Small intestine (tissue), 7 donors: Measurements from ENCODE around the gene CD244. TPM values are rescaled to one million over a fixed set of nuclear protein-coding genes. Genes with fewer than 3 reads are reported as not detected.

Experiments used
- DNase-seq, 2 donors: peaks; one replicate each; pipeline versions ENCODE4 v3.0.0 to v3.0.0-alpha.2; 2013
- FAIRE-seq: peaks from 2 replicates; lab custom pipeline; 2012; peaks lifted over from hg19 to GRCh38; lab: Jason Lieb, UNC
- H3K27ac ChIP-seq, 3 donors: one replicate each; pipeline ENCODE4 v1.5.1; 2013; ENCODE audit warnings: low read length in 2 of 3, mild to moderate bottlenecking in 2 of 3, control low read depth in 1 of 3, inconsistent platforms in 1 of 3, low read depth in 1 of 3, moderate library complexity in 1 of 3
- H3K27me3 ChIP-seq, 3 donors: one replicate each; pipeline ENCODE4 v1.6.1; 2013; ENCODE audit warnings: low read length in 3 of 3, inconsistent platforms in 1 of 3; ENCODE audit not compliant: control insufficient read depth in 3 of 3, insufficient read depth in 3 of 3
- H3K36me3 ChIP-seq, 3 donors: one replicate each; pipeline ENCODE4 v1.6.1; 2013; ENCODE audit warnings: low read length in 3 of 3, inconsistent platforms in 1 of 3, low read depth in 1 of 3, mild to moderate bottlenecking in 1 of 3, moderate library complexity in 1 of 3; ENCODE audit not compliant: control insufficient read depth in 3 of 3, insufficient read depth in 2 of 3
- H3K4me1 ChIP-seq, 3 donors: one replicate each; pipeline ENCODE4 v1.6.1; 2013; ENCODE audit warnings: low read length in 2 of 3, inconsistent platforms in 1 of 3, low read depth in 1 of 3, mild to moderate bottlenecking in 1 of 3, moderate library complexity in 1 of 3; ENCODE audit not compliant: control insufficient read depth in 3 of 3, insufficient read depth in 2 of 3
- H3K4me3 ChIP-seq, 3 donors: one replicate each; pipeline ENCODE4 v1.5.1; 2013; ENCODE audit warnings: low read length in 3 of 3, control low read depth in 1 of 3, inconsistent platforms in 1 of 3, low read depth in 1 of 3, mild to moderate bottlenecking in 1 of 3, moderate library complexity in 1 of 3
- H3K9me3 ChIP-seq, 2 donors: one replicate each; pipeline ENCODE4 v1.6.1; 2013; ENCODE audit warnings: low read depth in 1 of 2, low read length in 1 of 2; ENCODE audit not compliant: control insufficient read depth in 2 of 2, insufficient read depth in 1 of 2
- WGBS, 3 donors: extraction: QIAGEN DNeasy Blood & Tissue Kit; methylation state at CpG; one replicate each; pipeline ENCODE4 v1.1.7; 2013; 5-methylcytosine and 5-hydroxymethylcytosine counted together
- polyA plus RNA-seq, 4 donors: library from polyadenylated mRNA; stranded (reverse) in 3 of 4; unstranded in 1 of 4; fragments of 200-250 nt in 3 of 4; fragments of 120-200 nt in 1 of 4; gene quantifications; one replicate each; pipeline versions ENCODE4 v1.2.1 to v1.2.3, GENCODE V29; 2013
- donor health status: healthy with polysubstance abuse.
- donor health status: control.
- donor health status: control.
- donor health status: Bipolar disorder and iron deficiency.
- donor health status: healthy.

CD244 gene
- polyA plus RNA-seq, 4 donors, result 0.39 to 3.2 (median 1.1) TPM

GRCh38 chr1:160800142-160800541 is 62.5 kb downstream of the CD244 start:
- DNase-seq, result no peak
- no peaks in the 10 kb centered on the region for H3K9me3 ChIP-seq
- no peak for FAIRE-seq
- H3K27me3 ChIP-seq, result no peaks in the 10 kb centered on the region
- H3K4me3 ChIP-seq, result no peak overlapping the region
- H3K36me3 ChIP-seq, result no peaks in the 10 kb centered on the region
- no peaks in the 10 kb centered on the region for H3K4me1 ChIP-seq
- no peak overlapping the region for H3K27ac ChIP-seq
- WGBS, 3 donors, result 96 to 100% (median 98%) methylated on average over 1 of the region's 1 CpG

GRCh38 chr1:160799641-160800040 is 63.0 kb downstream of the CD244 start:
- Histone ChIP-seq H3K27me3 (no peaks in the 10 kb centered on the region), H3K27ac (no peak overlapping the region), H3K36me3 (no peaks in the 10 kb centered on the region), H3K4me1 (no peaks in the 10 kb centered on the region), H3K9me3 (no peaks in the 10 kb centered on the region), H3K4me3 (no peak overlapping the region)
- WGBS, 3 donors, result 91 to 93% (median 92%) methylated on average over 5 of the region's 5 CpGs
- FAIRE-seq, result no peak
- DNase-seq, result no peak

GRCh38 chr1:160798439-160798838 is 64.2 kb downstream of the CD244 start:
- Histone ChIP-seq H3K27me3 (no peaks in the 10 kb centered on the region), H3K4me1 (no peaks in the 10 kb centered on the region), H3K27ac (peak overlapping the region in 1 of 3 donors; percentile 71), H3K4me3 (no peak overlapping the region), H3K9me3 (no peaks in the 10 kb centered on the region), H3K36me3 (no peaks in the 10 kb centered on the region)
- WGBS, 3 donors, result 82 to 95% (median 95%) methylated on average over 2 of the region's 2 CpGs
- FAIRE-seq (no peak), DNase-seq (no peak)

- Histone ChIP-seq H3K4me1 (no peaks in the 10 kb centered on the region), H3K27me3 (no peaks in the 10 kb centered on the region), H3K4me3 (no peak overlapping the region), H3K9me3 (no peaks in the 10 kb centered on the region), H3K36me3 (no peaks in the 10 kb centered on the region), H3K27ac (peak overlapping the region in 1 of 3 donors; percentile 71)
- DNase-seq (peak in 1 of 2 donors; percentile 41), FAIRE-seq (no peak)
- WGBS, 3 donors, result 37 to 49% (median 45%) methylated on average over 4 of the region's 4 CpGs
These were observed 64.8 kb downstream of the CD244 start for GRCh38 chr1:160797861-160798273.

GRCh38 chr1:160797271-160797709 is 65.4 kb downstream of the CD244 start:
- Histone ChIP-seq H3K36me3 (no peaks in the 10 kb centered on the region), H3K27me3 (no peaks in the 10 kb centered on the region), H3K27ac (peak overlapping the region in 2 of 3 donors; percentile 35 to 81), H3K4me3 (peak overlapping the region in 1 of 3 donors; percentile 35), H3K4me1 (no peaks in the 10 kb centered on the region), H3K9me3 (no peaks in the 10 kb centered on the region)
- no peak for FAIRE-seq
- DNase-seq, result no peak
- WGBS, 3 donors, result 59 to 77% (median 71%) methylated on average over 3 of the region's 3 CpGs

GRCh38 chr1:160795951-160796383 is 66.7 kb downstream of the CD244 start, which contains the start of gene LY9:
TSS of gene LY9 (plus strand) at chr1:160796174. CDS start at chr1:160796188, 14 bp downstream.
- 71 to 85% (median 73%) methylated on average over 4 of the region's 4 CpGs for WGBS, 3 donors
- H3K27me3 ChIP-seq, result no peaks in the 10 kb centered on the region
- peak within 1 kb of the TSS in 2 of 3 donors; percentile 35 to 81 for H3K27ac ChIP-seq
- FAIRE-seq (no peak), DNase-seq (peak; percentile 9 to 74)
- H3K36me3 ChIP-seq, result no peaks in the 10 kb centered on the region
- no peaks in the 10 kb centered on the region for H3K9me3 ChIP-seq
- no peaks in the 10 kb centered on the region for H3K4me1 ChIP-seq
- peak within 1 kb of the TSS in 1 of 3 donors; percentile 35 for H3K4me3 ChIP-seq

GRCh38 chr1:160794376-160794775 is 68.3 kb downstream of the CD244 start:
- 46 to 59% (median 57%) methylated on average over 3 of the region's 3 CpGs for WGBS, 3 donors
- H3K27ac ChIP-seq, result no peak overlapping the region
- no peaks in the 10 kb centered on the region for H3K9me3 ChIP-seq
- DNase-seq (no peak), FAIRE-seq (no peak)
- H3K36me3 ChIP-seq, result no peaks in the 10 kb centered on the region
- no peaks in the 10 kb centered on the region for H3K4me1 ChIP-seq
- H3K4me3 ChIP-seq, result no peak overlapping the region
- no peaks in the 10 kb centered on the region for H3K27me3 ChIP-seq

GRCh38 chr1:160789702-160790611 is 72.7 kb downstream of the CD244 start:
- Histone ChIP-seq H3K27me3 (no peaks in the 10 kb centered on the region), H3K36me3 (no peaks in the 10 kb centered on the region), H3K4me3 (no peak overlapping the region), H3K27ac (peak overlapping the region in 1 of 3 donors; percentile 57), H3K9me3 (no peaks in the 10 kb centered on the region), H3K4me1 (no peaks in the 10 kb centered on the region)
- WGBS, 3 donors, result 66 to 77% (median 68%) methylated on average over 13 of the region's 13 CpGs
- FAIRE-seq, result no peak
- peak; percentile 24 to 39 for DNase-seq
